ENCODE results near the gene ATP11A. TPM values are rescaled to one million over a fixed set of nuclear protein-coding genes. Genes with fewer than 3 reads are reported as not detected.

Gene ATP11A
- total and polyA plus RNA-seq, 5 donors from 2014 or later, result 3.8 to 75.7 (median 5.0) TPM

DNA sequence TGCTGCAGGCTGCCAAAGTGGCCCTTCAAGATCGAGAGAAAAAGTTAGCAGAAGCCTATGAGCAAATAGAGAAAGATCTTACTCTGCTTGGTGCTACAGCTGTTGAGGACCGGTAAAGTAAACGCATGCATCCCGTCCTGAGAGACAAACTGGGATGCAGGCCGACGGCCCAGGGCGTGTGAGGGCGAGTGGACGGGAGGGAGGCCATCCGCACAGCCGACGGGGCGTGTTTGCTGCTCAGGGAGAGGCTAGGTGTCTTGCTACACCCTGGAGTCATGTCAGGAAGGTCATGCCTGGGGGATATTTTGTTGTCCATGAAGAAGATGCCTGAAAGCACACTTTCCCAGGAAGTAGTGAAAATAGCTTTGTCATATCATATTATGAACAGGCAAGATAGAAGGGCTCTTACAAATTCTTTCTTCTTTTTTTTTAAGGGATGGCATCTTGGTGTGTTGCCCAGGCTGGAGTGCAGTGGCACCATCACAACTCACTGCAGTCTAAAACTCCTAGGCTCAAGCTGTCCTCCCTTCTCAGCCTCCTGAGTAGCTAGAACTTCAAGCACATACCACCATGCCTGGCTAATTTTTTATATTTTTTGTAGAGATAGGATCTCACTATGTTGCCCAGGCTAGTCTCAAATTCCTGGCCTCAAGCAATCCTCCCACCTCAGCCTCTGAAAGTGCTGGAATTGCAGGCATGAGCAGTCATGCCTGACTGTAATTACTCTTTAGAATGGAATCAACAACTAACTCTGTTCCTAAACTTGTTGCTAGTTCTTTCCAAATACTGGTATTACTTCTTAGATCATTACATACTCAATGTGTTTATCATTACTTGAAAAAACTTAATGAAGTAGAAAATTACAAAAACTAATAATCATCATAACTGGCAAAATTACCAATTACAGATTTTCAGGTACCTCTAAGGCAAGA, 161.5 kb downstream of the ATP11A start:
- Mint-ChIP-seq H3K36me3 (peaks cover 57% of the 10 kb centered on the region), H3K4me3 (no peak overlapping the region), H3K27ac (peak overlapping the region; percentile 40 to 67 (median 58)), H3K4me1 (peaks cover 0 to 4% (median 2%) of the 10 kb centered on the region in 4 donors), H3K27me3 (no peaks in the 10 kb centered on the region), H3K9me3 (no peaks in the 10 kb centered on the region)
- Histone ChIP-seq H3K27ac (ENCODE audit: insufficient read depth, low read length, poor library complexity, severe bottlenecking) (no peak overlapping the region), H3K4me1 (ENCODE audit: control insufficient read depth, insufficient read depth, low read length, poor library complexity, severe bottlenecking) (no peaks in the 10 kb centered on the region), H3K4me3 (ENCODE audit: low read depth, low read length) (no peak overlapping the region), H3K9me3 (ENCODE audit: control insufficient read depth in 2 of 2, low read length in 2 of 2) (no peaks in the 10 kb centered on the region), H3K36me3 (ENCODE audit: control insufficient read depth, insufficient read depth, low read length) (peaks cover 55% of the 10 kb centered on the region), H3K27me3 (ENCODE audit: control insufficient read depth, insufficient read depth, low read length) (no peaks in the 10 kb centered on the region)
- no peak for DNase-seq
- ATAC-seq (ENCODE audit: low read depth in 2 of 2), result no peak

DNA sequence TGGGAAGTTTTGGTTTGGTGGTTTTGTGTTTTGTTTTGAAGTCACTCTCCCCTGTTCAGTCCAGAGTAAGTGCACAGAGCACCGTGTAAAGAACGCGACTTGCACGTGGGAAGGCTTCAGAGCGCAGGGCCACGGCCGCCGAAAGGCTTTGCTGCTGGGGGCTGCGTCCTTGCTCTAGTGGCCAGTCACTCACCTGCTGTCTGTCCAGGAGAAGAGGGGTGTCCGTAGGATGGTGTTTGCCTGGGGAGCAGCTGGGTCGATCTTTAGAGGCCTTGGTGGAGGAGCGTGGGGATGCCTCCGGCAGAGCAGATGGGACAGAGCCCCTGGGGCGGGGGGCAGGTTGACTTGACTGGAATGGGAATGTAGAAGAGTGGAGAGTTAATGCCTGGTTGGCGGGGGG, 162.6 kb downstream of the ATP11A start:
- Histone ChIP-seq H3K36me3 (ENCODE audit: control insufficient read depth, insufficient read depth, low read length) (peaks cover 64% of the 10 kb centered on the region), H3K27ac (ENCODE audit: insufficient read depth, low read length, poor library complexity, severe bottlenecking) (no peak overlapping the region), H3K27me3 (ENCODE audit: control insufficient read depth, insufficient read depth, low read length) (no peaks in the 10 kb centered on the region), H3K4me1 (ENCODE audit: control insufficient read depth, insufficient read depth, low read length, poor library complexity, severe bottlenecking) (no peaks in the 10 kb centered on the region), H3K4me3 (ENCODE audit: low read depth, low read length) (no peak overlapping the region), H3K9me3 (ENCODE audit: control insufficient read depth in 2 of 2, low read length in 2 of 2) (no peaks in the 10 kb centered on the region)
- H3K4me1 Mint-ChIP-seq, result peaks cover 0 to 4% (median under 1%) of the 10 kb centered on the region in 4 donors
- no peak overlapping the region for H3K4me3 Mint-ChIP-seq
- no peaks in the 10 kb centered on the region for H3K9me3 Mint-ChIP-seq
- no peaks in the 10 kb centered on the region for H3K27me3 Mint-ChIP-seq
- H3K36me3 Mint-ChIP-seq, result peaks cover 62% of the 10 kb centered on the region
- DNase-seq (no peak), ATAC-seq (ENCODE audit: low read depth in 2 of 2) (no peak)
- peak overlapping the region in 1 of 3 donors; percentile 67 for H3K27ac Mint-ChIP-seq

DNA sequence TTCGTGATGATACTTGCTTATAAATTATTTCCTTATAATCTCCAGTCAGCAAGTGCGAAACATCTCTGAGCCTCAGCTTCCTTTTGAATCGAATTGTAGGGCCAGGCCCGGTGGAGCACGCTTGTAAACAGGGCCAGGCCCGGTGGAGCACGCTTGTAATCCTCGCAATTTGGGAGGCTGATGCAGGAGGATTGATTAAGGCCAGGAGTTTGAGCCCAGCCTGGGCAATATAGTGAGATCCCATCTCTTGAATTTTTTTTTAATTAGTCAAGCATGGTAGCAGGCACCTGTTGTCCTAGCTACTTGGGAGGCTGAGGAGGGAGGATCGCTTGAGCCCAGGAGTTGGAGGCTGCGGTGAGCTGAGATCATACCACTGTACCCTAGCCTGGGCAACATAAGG, 163.0 kb downstream of the ATP11A start:
- Histone ChIP-seq H3K36me3 (ENCODE audit: control insufficient read depth, insufficient read depth, low read length) (peaks cover 65% of the 10 kb centered on the region), H3K4me1 (ENCODE audit: control insufficient read depth, insufficient read depth, low read length, poor library complexity, severe bottlenecking) (no peaks in the 10 kb centered on the region), H3K4me3 (ENCODE audit: low read depth, low read length) (no peak overlapping the region), H3K27me3 (ENCODE audit: control insufficient read depth, insufficient read depth, low read length) (no peaks in the 10 kb centered on the region), H3K27ac (ENCODE audit: insufficient read depth, low read length, poor library complexity, severe bottlenecking) (no peak overlapping the region), H3K9me3 (ENCODE audit: control insufficient read depth in 2 of 2, low read length in 2 of 2) (no peaks in the 10 kb centered on the region)
- Mint-ChIP-seq H3K36me3 (peaks cover 60% of the 10 kb centered on the region), H3K27ac (no peak overlapping the region), H3K4me3 (no peak overlapping the region), H3K27me3 (no peaks in the 10 kb centered on the region), H3K4me1 (peaks cover 0 to 4% (median 0%) of the 10 kb centered on the region in 4 donors), H3K9me3 (no peaks in the 10 kb centered on the region)
- ATAC-seq (ENCODE audit: low read depth in 2 of 2) (no peak), DNase-seq (no peak)

DNA sequence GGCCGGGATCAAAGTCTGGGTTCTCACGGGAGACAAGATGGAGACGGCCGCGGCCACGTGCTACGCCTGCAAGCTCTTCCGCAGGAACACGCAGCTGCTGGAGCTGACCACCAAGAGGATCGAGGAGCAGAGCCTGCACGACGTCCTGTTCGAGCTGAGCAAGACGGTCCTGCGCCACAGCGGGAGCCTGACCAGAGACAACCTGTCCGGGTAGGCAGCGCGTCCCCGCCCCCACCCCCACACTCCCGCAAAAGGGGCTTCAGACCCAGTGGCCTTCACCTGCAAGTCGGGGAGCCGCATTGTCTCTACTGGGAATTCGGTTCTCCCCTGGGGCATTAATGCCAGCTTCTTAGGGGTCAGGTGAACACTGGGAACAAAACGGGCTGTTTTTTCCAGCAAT, 164.5 kb downstream of the ATP11A start:
- no peak overlapping the region for H3K4me3 Mint-ChIP-seq
- H3K27ac ChIP-seq (ENCODE audit: insufficient read depth, low read length, poor library complexity, severe bottlenecking), result no peak overlapping the region
- H3K9me3 Mint-ChIP-seq, result no peaks in the 10 kb centered on the region
- no peaks in the 10 kb centered on the region for H3K27me3 Mint-ChIP-seq
- DNase-seq (no peak), ATAC-seq (ENCODE audit: low read depth in 2 of 2) (no peak)
- peaks cover 0 to 4% (median 0%) of the 10 kb centered on the region in 4 donors for H3K4me1 Mint-ChIP-seq
- no peaks in the 10 kb centered on the region for H3K27me3 ChIP-seq (ENCODE audit: control insufficient read depth, insufficient read depth, low read length)
- no peaks in the 10 kb centered on the region for H3K9me3 ChIP-seq (ENCODE audit: control insufficient read depth in 2 of 2, low read length in 2 of 2)
- no peaks in the 10 kb centered on the region for H3K4me1 ChIP-seq (ENCODE audit: control insufficient read depth, insufficient read depth, low read length, poor library complexity, severe bottlenecking)
- peaks cover 79% of the 10 kb centered on the region for H3K36me3 ChIP-seq (ENCODE audit: control insufficient read depth, insufficient read depth, low read length)
- peaks cover 70% of the 10 kb centered on the region for H3K36me3 Mint-ChIP-seq
- no peak overlapping the region for H3K27ac Mint-ChIP-seq
- no peak overlapping the region for H3K4me3 ChIP-seq (ENCODE audit: low read depth, low read length)

DNA sequence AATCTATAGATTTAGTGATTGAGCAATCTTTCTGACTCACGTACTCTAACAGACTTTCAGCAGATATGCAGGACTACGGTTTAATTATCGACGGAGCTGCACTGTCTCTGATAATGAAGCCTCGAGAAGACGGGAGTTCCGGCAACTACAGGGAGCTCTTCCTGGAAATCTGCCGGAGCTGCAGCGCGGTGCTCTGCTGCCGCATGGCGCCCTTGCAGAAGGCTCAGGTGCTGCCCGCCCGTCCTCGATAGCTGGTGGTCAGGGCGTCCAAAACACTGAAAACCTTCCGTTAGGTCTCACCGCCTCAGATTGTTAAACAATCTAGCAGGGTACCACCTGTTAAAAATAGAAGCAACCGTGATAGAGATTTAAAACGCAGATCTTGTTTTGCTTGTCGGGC, 166.0 kb downstream of the ATP11A start:
- H3K36me3 ChIP-seq (ENCODE audit: control insufficient read depth, insufficient read depth, low read length), result peaks cover 87% of the 10 kb centered on the region
- no peak for ATAC-seq (ENCODE audit: low read depth in 2 of 2)
- peaks cover 0 to 1% (median 0%) of the 10 kb centered on the region in 4 donors for H3K4me1 Mint-ChIP-seq

DNA sequence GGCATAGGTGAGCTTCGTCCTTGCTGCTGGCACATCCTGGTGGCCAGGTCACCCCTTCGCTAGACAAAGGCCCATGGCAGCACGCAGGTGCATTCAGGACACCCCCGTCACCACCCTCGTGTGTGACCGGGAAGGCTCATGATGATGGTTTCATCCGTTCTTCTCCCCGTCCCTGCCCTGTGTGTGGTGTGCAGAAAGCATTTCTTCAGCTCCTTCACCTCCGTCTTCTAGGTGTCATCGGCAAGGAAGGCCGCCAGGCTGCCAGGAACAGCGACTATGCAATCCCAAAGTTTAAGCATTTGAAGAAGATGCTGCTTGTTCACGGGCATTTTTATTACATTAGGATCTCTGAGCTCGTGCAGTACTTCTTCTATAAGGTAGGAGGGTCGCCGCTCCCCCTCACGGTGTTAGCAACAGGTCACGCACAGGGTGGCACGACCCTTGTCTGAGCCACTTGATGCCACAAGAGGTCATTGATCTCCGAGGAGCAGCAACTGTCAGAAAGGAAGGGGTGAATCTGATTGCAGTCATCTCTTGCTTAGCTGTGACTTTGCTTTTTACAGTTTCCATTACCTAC, 168.2 kb downstream of the ATP11A start:
- Mint-ChIP-seq H3K27ac (peak overlapping the region in 1 of 3 donors; percentile 48), H3K4me1 (no peaks in the 10 kb centered on the region), H3K36me3 (peaks cover 66% of the 10 kb centered on the region), H3K9me3 (no peaks in the 10 kb centered on the region), H3K4me3 (no peak overlapping the region), H3K27me3 (no peaks in the 10 kb centered on the region)
- ATAC-seq (ENCODE audit: low read depth in 2 of 2) (no peak), DNase-seq (no peak)
- Histone ChIP-seq H3K9me3 (ENCODE audit: control insufficient read depth in 2 of 2, low read length in 2 of 2) (no peaks in the 10 kb centered on the region), H3K27me3 (ENCODE audit: control insufficient read depth, insufficient read depth, low read length) (no peaks in the 10 kb centered on the region), H3K27ac (ENCODE audit: insufficient read depth, low read length, poor library complexity, severe bottlenecking) (no peak overlapping the region), H3K4me3 (ENCODE audit: low read depth, low read length) (no peak overlapping the region), H3K4me1 (ENCODE audit: control insufficient read depth, insufficient read depth, low read length, poor library complexity, severe bottlenecking) (no peaks in the 10 kb centered on the region), H3K36me3 (ENCODE audit: control insufficient read depth, insufficient read depth, low read length) (peaks cover 89% of the 10 kb centered on the region)

More for the DNA sequence above, 166.0 kb downstream of the ATP11A start:
- H3K27me3 ChIP-seq (ENCODE audit: control insufficient read depth, insufficient read depth, low read length), result no peaks in the 10 kb centered on the region
- H3K9me3 ChIP-seq (ENCODE audit: control insufficient read depth in 2 of 2, low read length in 2 of 2), result no peaks in the 10 kb centered on the region
- Mint-ChIP-seq H3K36me3 (peaks cover 66% of the 10 kb centered on the region), H3K27ac (no peak overlapping the region), H3K4me3 (no peak overlapping the region), H3K9me3 (no peaks in the 10 kb centered on the region), H3K27me3 (no peaks in the 10 kb centered on the region)
- H3K4me1 ChIP-seq (ENCODE audit: control insufficient read depth, insufficient read depth, low read length, poor library complexity, severe bottlenecking), result no peaks in the 10 kb centered on the region
- H3K4me3 ChIP-seq (ENCODE audit: low read depth, low read length), result no peak overlapping the region
- DNase-seq, result no peak
- no peak overlapping the region for H3K27ac ChIP-seq (ENCODE audit: insufficient read depth, low read length, poor library complexity, severe bottlenecking)

DNA sequence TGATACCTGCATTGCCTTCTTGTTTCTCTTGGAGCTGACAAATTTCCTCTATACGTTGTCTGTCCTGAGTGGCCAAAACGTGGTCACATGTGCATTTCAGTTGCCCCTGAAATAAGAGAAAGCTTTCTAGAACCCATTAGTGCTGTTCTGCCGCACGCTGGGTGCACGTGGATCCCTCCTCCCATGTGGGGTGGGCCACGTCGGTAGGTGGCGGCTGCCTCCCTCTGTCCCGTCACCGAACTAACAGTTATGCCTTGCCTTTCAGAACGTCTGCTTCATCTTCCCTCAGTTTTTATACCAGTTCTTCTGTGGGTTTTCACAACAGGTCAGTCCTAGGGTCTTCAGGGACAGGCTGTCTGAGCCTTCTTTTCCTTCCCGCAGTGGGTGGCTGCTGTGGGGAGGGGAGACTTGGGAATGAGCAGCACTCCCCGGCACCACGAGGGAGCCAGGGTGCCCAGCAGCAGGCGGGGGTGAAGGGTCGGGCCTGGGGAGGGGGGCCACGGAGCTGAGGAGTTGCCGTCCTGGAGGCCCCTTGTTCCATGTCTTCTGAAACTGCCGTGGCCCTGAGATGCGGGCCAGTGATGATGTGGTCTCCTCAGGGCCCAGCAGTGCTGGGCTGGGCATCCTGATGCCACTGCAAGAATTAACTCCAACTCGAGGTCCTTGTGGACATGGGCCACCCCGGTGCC, 169.4 kb downstream of the ATP11A start:
- H3K9me3 ChIP-seq (ENCODE audit: control insufficient read depth in 2 of 2, low read length in 2 of 2), result no peaks in the 10 kb centered on the region
- no peak overlapping the region for H3K4me3 ChIP-seq (ENCODE audit: low read depth, low read length)
- Mint-ChIP-seq H3K27ac (no peak overlapping the region), H3K36me3 (peaks cover 61% of the 10 kb centered on the region), H3K4me3 (no peak overlapping the region), H3K4me1 (no peaks in the 10 kb centered on the region), H3K9me3 (no peaks in the 10 kb centered on the region), H3K27me3 (no peaks in the 10 kb centered on the region)
- H3K36me3 ChIP-seq (ENCODE audit: control insufficient read depth, insufficient read depth, low read length), result peaks cover 77% of the 10 kb centered on the region
- ATAC-seq (ENCODE audit: low read depth in 2 of 2) (no peak), DNase-seq (no peak)
- no peaks in the 10 kb centered on the region for H3K4me1 ChIP-seq (ENCODE audit: control insufficient read depth, insufficient read depth, low read length, poor library complexity, severe bottlenecking)
- H3K27me3 ChIP-seq (ENCODE audit: control insufficient read depth, insufficient read depth, low read length), result no peaks in the 10 kb centered on the region
- H3K27ac ChIP-seq (ENCODE audit: insufficient read depth, low read length, poor library complexity, severe bottlenecking), result no peak overlapping the region

All from CD4-positive, CD25-positive, alpha-beta regulatory T cell (primary cell).